Left cardiac atrium (tissue), 4 donors: Measurements from ENCODE around the gene ELAC1. TPM values are rescaled to one million over a fixed set of nuclear protein-coding genes. Genes with fewer than 3 reads are reported as not detected.
"Not testable (repeated sequence)": the region's sequence is repeated elsewhere in the genome, so short reads cannot be mapped to it uniquely, and the experiment has no call there.

ENCODE experiments used
- ATAC-seq, 2 donors: fragments of 200-7000 bp; cut with Tn5 transposase; one replicate each; pipeline ENCODE4 v1.9.1; 2020; ENCODE audit warnings: mild to moderate bottlenecking in 2 of 2, moderate library complexity in 2 of 2
- DNase-seq: peaks from one replicate; pipeline ENCODE4 v3.0.0-alpha.2; 2020
- intact Hi-C, 2 donors: fragments of 100-400 bp; cut with DNase I; formaldehyde crosslinking; loops; one replicate each; pipeline versions ENCODE4 v1.14.1 to v1.15.1; 2022 to 2023
- total RNA-seq, 2 donors: library from RNA; stranded (reverse); fragmentation: NEBNext Ultra II Directional; extraction: Animal tissue kit (Norgen Biotek cat#: 25700); gene quantifications; one replicate each; pipeline ENCODE4 v1.2.1, GENCODE V29; 2021
- donor health status: DM: no; HTN: yes; CAD: no.
- donor health status: DM: no; HTN: yes; CAD: no; lungs with severe emphysema.
- donor health status: DM: yes; HTN: yes; CAD: no.
- donor health status: Dilated cardiomyopathy.

The ELAC1 gene
- total RNA-seq, 2 donors from 2014 or later: 4.3 to 5.3 TPM

DNA sequence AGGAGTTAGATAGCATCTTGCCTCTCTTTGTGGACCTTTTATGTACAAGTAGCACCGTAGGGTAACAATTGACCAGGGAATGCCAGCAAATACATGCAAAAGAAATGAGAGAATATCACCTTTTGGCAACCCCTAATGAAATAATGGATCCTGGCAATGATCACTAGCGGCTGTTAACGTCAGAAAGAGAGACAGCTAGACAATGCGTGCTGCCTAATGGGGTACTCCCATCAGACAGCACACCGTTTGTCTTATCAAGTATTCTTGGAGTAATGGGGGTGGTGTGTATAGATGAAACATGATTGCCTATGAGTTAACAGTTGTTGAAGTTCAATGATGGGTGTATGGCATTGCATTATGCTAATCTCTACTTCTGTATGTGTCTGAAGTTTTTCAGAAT lies 1.6 kb downstream of the ELAC1 start:
- intact Hi-C loops: loop anchor here in 1 of 2 donors (5.0 kb wide), 1 partner anchor 63 kb away; the partner anchor contains the start of gene SMAD4
- ATAC-seq: no peak
- DNase-seq: no peak

DNA sequence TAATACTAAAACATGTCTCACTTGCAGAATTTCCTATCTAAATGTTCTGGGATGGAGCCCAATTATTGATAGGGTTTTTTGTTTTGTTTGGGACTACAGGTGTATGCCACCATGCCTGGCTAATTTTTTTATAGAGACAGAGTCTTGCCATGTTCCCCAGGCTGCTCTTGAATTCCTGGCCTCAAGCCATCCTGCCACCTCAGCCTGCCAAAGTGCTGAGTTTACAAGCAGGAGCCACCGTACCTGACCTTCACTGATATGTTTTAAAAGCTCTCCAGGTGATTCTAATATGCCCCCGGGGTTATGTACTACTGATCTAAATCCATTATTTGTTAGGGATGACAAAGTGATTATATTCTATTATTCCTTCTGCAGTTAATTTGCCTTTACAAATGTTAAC lies 2.2 kb downstream of the ELAC1 start:
- no peak for ATAC-seq
- peak; percentile 30 for DNase-seq
- intact Hi-C loops: no loop called here

DNA sequence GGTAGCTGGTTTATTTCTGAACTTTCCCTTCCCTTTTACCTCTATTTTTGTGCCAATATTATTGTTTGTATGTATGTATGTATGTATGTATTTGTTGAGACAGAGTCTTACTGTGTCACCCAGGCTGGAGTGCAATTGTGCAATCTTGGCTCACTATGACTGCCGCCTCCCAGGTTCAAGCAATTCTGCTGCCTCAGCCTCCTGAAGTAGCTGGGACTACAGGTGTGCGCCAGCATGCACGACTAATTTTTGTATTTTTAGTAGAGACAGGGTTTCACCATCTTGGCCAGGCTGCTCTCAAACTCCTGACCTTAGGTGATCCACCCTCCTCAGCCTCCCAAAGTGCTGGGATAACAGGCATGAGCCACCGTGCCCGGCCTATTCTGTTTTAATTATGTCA lies 4.6 kb downstream of the ELAC1 start:
- intact Hi-C loops: not testable (repeated sequence)

DNA sequence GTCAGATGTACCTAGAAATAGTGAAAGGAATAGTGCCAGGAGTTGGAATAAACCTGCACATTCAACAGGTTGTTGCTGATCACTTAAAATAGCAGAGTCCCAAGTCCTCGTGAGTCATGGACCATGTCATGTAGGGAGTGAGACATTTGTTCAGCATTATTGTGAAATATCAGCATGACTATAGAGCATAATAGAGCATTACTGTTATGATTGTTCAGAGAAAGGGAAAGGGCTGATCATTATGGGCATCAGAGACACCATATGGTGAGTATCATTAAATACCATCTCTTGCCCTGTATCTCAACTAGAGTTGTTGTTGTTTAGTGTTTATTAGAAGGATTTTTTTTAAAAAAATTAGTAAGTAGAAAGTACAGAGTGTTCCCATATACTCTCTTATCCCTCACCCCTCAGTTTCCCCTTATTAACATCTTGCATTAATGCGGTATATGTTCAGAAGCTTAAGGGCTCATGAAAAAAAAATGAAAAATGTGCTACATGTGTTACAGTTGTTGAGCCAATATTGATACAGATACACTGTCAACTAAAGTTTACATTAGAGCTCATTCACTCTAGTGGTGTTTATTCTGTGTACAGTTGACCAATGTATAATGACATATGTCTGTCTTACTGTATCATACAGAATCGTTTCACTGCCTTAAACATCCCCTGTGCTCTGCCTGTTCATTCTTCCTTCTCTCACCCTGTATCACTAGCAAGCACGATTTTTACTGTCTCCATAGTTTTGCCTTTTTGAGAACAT lies 5.7 kb downstream of the ELAC1 start:
- intact Hi-C loops: no loop called here
- DNase-seq (no peak), ATAC-seq (peak in 1 of 2 donors; percentile 80)

More for the DNA sequence above, 4.6 kb downstream of the ELAC1 start:
- DNase-seq, ATAC-seq: not testable (repeated sequence)

DNA sequence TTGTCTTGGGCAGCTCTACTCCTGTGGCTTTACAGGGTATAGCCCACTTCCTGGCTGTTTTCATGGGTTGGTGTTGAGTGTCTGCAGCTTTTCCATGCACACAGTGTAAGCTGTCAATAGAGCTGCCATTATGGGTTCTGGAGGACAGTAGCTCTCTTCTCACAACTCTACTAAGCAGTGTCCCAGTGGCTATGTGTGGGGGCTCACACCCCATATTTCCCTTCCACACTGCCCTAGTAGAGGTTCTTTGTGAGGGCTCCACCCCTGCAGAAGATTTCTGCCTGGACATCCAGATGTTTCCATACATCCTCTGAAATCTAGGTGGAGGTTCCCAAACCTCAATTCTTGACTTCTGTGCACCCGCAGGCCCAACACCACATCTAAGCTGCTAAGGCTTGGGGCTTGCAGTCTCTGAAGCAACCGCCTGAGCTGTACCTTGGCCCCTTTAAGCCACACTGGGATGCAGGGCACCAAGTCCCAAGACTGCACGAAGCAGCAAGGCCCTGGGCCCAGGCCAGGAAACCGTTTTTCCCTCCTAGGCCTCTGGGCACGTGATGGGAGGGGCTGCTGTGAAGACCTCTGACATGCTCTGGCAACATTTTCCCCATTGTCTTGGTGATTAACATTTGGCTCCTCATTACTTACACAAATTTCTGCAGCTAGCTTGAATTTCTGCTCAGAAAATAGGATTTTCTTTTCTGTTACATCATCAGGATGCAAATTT lies 9.4 kb downstream of the ELAC1 start:
- intact Hi-C loops: no loop called here
- DNase-seq (no peak), ATAC-seq (no peak)

DNA sequence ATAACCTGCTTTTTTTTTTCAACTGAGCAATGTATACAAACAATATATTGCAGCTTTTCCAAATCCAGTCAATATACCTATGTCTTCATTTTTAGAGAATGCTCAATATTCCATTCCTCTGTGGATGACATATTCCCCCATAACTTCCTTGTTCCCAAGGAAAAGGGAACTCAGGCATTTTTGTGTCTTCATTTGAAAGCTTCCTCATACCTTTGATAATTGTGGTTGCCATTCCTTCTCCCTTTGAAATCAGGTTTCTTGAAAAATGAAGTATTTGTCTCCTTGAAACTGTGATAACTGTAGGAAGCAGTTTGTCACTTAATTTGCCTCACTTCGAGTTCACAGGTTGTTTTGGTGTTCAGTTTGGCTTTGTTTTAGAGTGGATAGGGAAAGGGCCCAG lies 13.5 kb downstream of the ELAC1 start:
- ATAC-seq: no peak
- intact Hi-C loops: no loop called here
- no peak for DNase-seq

DNA sequence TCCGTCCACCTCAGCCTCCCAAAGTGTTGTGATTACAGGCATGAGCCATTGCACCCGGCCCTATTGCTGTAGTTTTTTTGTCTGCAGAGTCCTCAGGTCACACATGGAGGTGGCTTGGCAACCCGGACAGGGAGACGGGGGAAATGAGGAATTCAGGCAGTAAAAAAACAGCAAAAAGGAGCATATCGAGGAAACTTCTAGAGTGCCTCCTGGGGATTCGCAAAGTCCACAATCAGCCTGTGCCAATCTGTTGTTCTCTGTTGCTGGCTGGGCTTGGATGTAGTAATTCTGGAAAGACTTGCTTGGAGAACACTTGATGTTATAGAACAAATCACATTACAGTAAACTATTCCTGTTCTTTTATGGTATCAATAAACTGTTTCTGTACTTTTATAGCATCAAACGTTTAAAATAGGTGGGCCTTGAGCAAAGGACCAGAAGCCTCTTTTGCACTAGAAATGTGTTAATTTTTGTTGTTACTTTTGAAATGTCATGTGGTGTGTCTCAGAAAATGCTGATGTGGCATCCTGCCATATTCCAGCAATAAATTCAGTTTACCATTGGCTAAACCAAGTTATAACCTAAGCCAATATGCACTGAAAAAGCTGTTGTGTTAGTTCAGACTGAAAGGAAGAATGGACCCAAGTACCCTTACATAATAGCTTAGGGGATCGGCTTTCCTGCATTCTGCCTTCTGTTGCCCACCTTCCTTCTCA lies 14.4 kb downstream of the ELAC1 start:
- intact Hi-C loops: no loop called here
- DNase-seq: no peak
- no peak for ATAC-seq

DNA sequence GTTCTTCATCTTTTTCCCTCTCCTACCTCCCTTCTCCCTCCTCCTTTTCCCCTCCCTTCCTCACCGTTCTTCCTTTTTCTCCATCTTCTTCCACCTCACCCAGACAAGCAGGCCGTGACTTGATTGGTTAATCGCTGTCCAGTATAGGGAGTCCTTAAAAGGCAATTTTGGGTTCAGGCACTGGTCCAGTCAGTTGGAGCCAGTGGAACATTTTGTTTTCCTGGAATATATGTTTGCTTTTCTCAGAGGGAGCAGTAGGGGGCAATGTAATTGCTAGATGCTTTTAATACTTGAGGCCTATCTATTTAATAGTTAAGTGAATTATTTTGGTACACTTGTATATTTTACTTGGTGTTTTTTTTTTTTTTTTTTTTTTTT lies 15.0 kb downstream of the ELAC1 start:
- no peak for DNase-seq
- no peak for ATAC-seq
- intact Hi-C loops: no loop called here

DNA sequence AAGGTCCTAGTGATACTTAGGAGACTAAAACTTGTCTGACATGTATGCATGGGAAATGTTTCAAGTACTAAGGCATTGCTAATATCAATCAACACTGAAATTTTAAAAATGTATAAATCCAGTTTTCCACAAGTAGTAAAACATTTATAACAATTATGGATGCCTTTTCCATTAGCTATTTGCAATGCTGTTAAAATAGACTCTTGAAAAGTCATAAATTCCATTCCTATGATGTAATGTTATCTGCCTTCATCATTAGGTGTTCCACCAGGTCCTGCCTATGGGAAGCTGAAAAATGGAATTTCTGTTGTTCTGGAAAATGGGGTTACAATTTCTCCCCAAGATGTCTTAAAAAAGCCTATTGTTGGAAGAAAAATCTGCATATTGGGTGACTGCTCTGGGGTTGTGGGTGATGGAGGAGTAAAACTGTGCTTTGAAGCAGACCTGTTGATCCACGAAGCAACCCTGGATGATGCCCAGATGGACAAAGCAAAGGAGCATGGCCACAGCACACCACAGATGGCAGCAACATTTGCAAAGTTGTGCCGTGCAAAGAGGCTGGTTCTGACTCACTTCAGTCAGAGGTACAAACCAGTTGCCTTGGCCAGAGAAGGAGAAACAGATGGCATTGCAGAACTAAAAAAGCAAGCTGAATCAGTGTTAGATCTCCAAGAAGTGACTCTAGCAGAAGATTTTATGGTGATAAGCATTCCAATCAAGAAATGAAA lies 18.7 kb downstream of the ELAC1 start:
- intact Hi-C loops: no loop called here
- DNase-seq (no peak), ATAC-seq (no peak)

DNA sequence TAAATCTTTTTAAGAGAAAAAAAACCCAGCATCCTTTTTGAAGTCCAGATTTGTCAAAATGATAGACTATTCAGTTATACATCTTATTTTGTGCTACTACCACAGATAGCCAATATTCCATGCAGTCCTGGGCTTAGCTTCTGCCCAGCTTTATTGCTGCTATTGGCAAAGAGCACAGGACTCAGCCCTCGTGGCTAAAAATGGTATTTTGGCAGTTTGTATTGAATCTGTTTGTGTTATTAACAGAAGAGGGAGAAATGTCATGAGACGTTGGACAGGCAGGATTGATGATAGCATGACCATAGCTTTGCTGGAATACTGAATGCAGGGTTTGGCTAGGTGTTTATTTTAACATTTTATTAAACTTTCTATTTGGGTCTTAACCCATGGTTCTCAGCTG lies 19.4 kb downstream of the ELAC1 start:
- ATAC-seq (no peak), DNase-seq (no peak)
- intact Hi-C loops: no loop called here

DNA sequence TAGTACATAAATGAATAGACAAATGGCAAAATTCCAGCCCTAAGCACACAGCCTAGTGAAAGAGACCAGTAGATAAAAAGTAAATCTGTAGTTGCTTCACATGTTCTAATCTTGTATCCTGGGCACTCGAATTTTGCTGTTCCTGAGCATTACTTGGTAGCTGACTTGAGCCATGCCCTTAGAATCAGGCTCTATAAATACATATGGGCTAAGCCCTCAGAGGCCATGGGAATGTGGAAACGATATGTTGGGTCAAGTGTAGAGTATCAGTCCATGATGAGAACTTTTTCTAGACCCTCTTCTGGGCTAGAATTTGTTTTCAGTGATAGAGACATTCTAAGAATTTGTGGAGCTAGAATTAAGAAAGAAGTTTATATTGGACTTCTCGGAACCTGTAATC lies 21.9 kb downstream of the ELAC1 start:
- intact Hi-C loops: no loop called here
- DNase-seq (no peak), ATAC-seq (no peak)

DNA sequence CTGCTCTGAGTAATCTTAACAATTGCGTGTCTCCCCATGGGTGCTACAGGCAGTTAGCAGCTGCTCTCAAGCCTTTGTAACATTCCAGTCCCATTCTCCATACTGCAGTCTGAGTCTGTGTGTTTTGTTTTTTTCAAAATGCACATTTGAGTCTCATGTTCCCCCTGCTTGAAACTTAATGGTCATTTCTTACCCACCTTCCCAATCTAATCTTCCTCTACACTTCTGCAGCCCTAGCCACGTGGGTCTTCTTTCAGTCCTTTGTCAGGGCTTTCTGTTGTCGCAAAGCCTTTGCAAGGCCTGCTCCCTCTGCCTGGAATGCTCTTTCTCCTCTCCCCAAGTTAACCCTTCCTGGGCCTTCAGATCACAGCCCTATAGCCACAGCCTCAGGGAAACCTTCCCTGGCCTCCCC lies 24.5 kb downstream of the ELAC1 start:
- DNase-seq: no peak
- intact Hi-C loops: no loop called here
- ATAC-seq: no peak

DNA sequence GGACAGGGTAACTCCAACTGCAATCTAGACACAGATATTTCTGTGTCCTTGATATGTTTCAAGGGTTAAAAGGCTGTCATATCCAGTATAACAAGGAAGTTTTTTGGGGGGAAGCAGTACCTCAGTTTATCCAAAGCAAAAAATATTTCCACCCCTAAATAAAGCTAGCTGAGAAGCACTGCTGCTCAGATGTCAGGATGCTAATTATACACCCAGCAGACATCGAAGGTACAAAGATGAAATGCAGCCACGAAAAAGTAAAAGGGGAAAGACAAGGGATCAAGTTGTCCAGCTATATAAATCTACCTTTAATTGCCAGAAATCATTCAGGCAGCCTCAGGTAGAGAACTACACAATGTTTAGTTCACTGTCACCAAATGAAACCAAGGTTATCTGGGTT lies 26.2 kb downstream of the ELAC1 start:
- ATAC-seq (no peak), DNase-seq (no peak)

DNA sequence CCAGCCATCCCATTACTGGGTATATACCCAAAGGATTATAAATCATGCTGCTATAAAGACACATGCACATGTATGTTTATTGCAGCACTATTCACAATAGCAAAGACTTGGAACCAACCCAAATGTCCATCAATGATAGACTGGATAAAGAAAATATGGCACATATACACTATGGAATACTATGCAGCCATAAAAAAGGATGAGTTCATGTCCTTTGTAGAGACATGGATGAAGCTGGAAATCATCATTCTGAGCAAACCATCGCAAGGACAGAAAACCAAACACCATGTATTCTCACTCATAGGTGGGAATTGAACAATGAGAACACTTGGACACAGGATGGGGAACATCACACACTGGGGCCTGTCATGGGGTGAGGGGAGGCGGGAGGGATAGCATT lies 35.3 kb downstream of the ELAC1 start:
- ATAC-seq, intact Hi-C loops, DNase-seq: not testable (repeated sequence)

More for the DNA sequence above, 26.2 kb downstream of the ELAC1 start:
- intact Hi-C loops: no loop called here

DNA sequence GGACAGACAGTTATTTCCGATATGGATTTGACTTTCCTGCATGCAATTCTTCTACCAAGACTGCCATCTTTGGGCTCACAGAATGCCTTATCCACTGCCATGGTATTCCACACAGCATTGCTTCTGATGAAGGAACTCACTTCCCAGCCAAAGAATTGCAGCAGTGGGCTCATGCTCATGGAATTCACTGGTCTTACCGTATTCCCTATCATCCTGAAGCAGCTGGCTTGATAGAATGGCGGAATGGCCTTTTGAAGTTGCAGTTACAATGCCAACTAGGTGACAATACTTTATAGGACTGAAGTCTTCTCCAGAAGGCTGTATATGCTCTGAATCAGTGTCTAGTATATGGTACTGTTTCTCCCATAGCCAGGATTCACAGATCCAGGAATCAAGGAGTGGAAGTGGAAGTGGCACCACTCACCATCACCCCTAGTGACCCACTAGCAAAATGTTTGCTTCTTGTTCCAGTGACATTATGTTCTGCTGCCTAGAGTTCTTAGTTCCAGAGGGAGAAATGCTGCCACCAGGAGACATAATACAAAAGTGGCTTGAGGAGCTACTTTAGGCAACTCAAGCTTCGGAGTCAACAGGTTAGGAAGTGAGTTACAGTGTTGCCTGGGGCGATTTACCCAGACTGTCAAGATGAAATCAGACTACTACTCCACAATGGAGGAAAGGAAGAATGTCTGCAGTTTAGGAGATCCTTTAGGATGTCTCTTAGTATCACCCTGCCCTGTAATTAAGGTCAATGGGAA lies 38.4 kb downstream of the ELAC1 start:
- intact Hi-C loops: no loop called here
- ATAC-seq (no peak), DNase-seq (no peak)

DNA sequence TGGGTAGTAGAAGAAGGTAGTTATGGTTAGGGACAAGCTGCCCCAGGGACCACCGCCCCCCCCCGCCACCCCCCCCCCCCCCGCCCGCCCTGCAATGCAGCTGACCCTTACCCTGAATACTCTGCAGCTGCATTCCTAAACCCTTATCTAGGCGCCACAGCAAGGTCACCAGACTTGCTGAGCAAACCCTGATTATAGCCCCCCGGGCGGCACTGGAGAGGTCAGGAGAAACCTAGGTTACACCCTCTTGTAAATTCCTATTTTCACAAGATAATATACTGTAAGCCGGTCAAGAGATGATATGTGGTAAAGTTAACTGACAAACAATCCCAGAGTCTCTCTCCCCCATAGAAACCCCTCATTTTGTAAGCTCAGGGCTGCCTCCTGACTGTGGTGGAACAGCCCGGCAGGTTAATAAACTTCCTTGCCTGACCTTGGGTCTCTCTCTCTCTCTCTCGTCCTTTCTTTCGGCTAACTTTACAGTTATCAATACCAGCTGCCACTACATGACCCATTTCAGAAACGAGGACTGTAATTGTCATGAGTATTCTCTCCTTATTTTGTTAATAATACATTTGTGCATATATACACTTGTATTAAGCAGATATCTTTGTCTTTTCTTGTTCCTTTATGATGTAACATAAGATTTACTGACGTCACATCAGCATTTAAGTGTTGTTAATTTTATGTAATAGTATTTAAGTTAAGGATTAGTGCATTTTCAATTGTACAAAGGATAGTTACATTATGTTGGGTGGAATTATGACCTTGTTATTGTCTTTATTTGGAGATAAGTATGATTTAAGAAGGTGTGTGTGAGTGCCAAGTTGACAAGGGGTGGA lies 39.3 kb downstream of the ELAC1 start:
- intact Hi-C loops: no loop called here
- ATAC-seq (no peak), DNase-seq (no peak)

DNA sequence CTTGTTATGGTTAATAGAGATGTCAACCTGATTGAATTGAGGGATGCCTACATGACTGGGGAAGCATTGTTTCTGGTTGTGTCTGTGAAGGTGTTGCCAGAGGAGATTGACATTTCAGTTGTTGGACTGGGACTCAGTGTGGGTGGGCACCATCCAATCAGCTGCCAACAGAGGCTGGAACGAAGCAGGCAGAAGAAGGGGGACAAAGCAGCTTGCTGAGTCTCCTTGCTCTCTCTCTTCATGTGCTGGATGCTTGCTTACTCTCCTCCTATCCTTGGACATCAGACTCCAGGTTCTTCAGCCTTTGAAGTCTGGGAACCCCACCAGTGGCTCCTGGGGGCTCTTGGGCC lies 39.9 kb downstream of the ELAC1 start:
- ATAC-seq: peak in 1 of 2 donors; percentile 15
- no peak for DNase-seq
- intact Hi-C loops: no loop called here

DNA sequence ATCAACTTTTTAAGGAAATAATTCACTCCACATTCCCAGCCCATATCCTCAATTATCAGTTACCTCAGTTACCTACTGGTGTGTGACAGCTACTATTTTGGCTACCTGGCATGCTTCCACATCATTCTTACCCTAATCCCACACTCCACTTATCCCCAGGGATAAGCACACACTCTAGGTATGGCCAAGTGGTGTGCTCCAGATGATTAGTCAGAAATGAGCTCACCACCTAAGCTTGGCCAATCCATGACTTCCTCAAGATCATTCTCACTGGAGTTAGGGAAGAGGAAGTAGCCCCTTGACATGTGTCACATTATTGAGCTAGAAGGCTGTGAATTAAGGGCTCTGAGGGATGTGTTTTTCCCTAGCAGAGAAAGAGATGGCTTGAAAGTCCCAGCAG lies 41.2 kb downstream of the ELAC1 start:
- peak; percentile 41 to 92 for ATAC-seq
- intact Hi-C loops: no loop called here
- DNase-seq: no peak
